Skeletal muscle tissue (tissue), 5 donors: ENCODE results near the gene SEMA3B. TPM values are rescaled to one million over a fixed set of nuclear protein-coding genes. Genes with fewer than 3 reads are reported as not detected.

Source experiments
- H3K27ac ChIP-seq: one replicate; pipeline ENCODE4 v1.7.0; 2013; ENCODE audit warnings: mild to moderate bottlenecking, low read depth, low read length, inconsistent platforms
- H3K27me3 ChIP-seq, 3 donors: one replicate each; pipeline ENCODE4 v1.7.0; 2013; ENCODE audit warnings: low read length in 3 of 3; ENCODE audit not compliant: control insufficient read depth in 3 of 3, insufficient read depth in 3 of 3
- H3K36me3 ChIP-seq, 3 donors: one replicate each; pipeline ENCODE4 v1.7.0; 2013; ENCODE audit warnings: low read length in 3 of 3; ENCODE audit not compliant: control insufficient read depth in 3 of 3, insufficient read depth in 3 of 3
- H3K4me1 ChIP-seq, 3 donors: one replicate each; pipeline ENCODE4 v1.7.0; 2013; ENCODE audit warnings: low read length in 3 of 3, mild to moderate bottlenecking in 3 of 3; ENCODE audit not compliant: control insufficient read depth in 3 of 3, insufficient read depth in 3 of 3
- H3K4me3 ChIP-seq, 3 donors: one replicate each; pipeline ENCODE4 v1.7.0; 2013; ENCODE audit warnings: low read length in 3 of 3
- H3K9ac ChIP-seq, 3 donors: one replicate each; pipeline ENCODE4 v1.7.0; 2013; ENCODE audit warnings: low read length in 3 of 3, mild to moderate bottlenecking in 3 of 3, moderate library complexity in 2 of 3, low read depth in 1 of 3
- H3K9me3 ChIP-seq, 3 donors: one replicate each; pipeline ENCODE4 v1.7.0; 2013; ENCODE audit warnings: low read length in 3 of 3; ENCODE audit not compliant: control insufficient read depth in 3 of 3
- small RNA-seq: library from RNA; depleted of rRNA; stranded (forward); fragments of <200 nt; gene quantifications from one replicate; pipeline ENCODE3, GENCODE V24; 2014
- total RNA-seq: library from RNA; depleted of rRNA; stranded (reverse); fragments of >200 nt; gene quantifications from one replicate; pipeline ENCODE4 v1.2.3, GENCODE V29; 2014
- donor health status: Osteomylitis.

SEMA3B gene
- total RNA-seq, 1 donor from 2014 or later: 19.8 TPM

- no peak overlapping the region for H3K4me3 ChIP-seq
- peak overlapping the region; percentile 97 for H3K27ac ChIP-seq
- peaks cover 10 to 19% (median 14%) of the 10 kb centered on the region in 3 donors for H3K36me3 ChIP-seq
- H3K4me1 ChIP-seq: peaks cover 43 to 65% (median 57%) of the 10 kb centered on the region in 3 donors
- no peaks in the 10 kb centered on the region for H3K27me3 ChIP-seq
- peak overlapping the region in 2 of 3 donors; percentile 10 to 25 for H3K9ac ChIP-seq
- H3K9me3 ChIP-seq: no peaks in the 10 kb centered on the region
These were observed 55.6 kb downstream of the SEMA3B start for GRCh38 chr3:50324351-50325112.

GRCh38 chr3:50325113-50325480 is 56.1 kb downstream of the SEMA3B start:
- Histone ChIP-seq H3K36me3 (peaks cover 12 to 18% (median 16%) of the 10 kb centered on the region in 3 donors), H3K4me3 (no peak overlapping the region), H3K9ac (no peak overlapping the region), H3K27ac (no peak overlapping the region), H3K9me3 (no peaks in the 10 kb centered on the region), H3K27me3 (no peaks in the 10 kb centered on the region), H3K4me1 (peaks cover 37 to 60% (median 52%) of the 10 kb centered on the region in 3 donors)

GRCh38 chr3:50325497-50326181 is 56.7 kb downstream of the SEMA3B start:
- no peak overlapping the region for H3K4me3 ChIP-seq
- no peak overlapping the region for H3K27ac ChIP-seq
- no peaks in the 10 kb centered on the region for H3K9me3 ChIP-seq
- no peaks in the 10 kb centered on the region for H3K27me3 ChIP-seq
- peaks cover 17 to 23% (median 22%) of the 10 kb centered on the region in 3 donors for H3K36me3 ChIP-seq
- no peak overlapping the region for H3K9ac ChIP-seq
- peaks cover 32 to 54% (median 46%) of the 10 kb centered on the region in 3 donors for H3K4me1 ChIP-seq

GRCh38 chr3:50326182-50326541 is 57.2 kb downstream of the SEMA3B start:
- H3K4me1 ChIP-seq: peaks cover 29 to 53% (median 45%) of the 10 kb centered on the region in 3 donors
- H3K27me3 ChIP-seq: no peaks in the 10 kb centered on the region
- no peak overlapping the region for H3K27ac ChIP-seq
- no peak overlapping the region for H3K9ac ChIP-seq
- H3K4me3 ChIP-seq: no peak overlapping the region
- H3K36me3 ChIP-seq: peaks cover 23 to 28% (median 27%) of the 10 kb centered on the region in 3 donors
- no peaks in the 10 kb centered on the region for H3K9me3 ChIP-seq

- H3K4me1 ChIP-seq: peaks cover 25 to 48% (median 42%) of the 10 kb centered on the region in 3 donors
- no peaks in the 10 kb centered on the region for H3K9me3 ChIP-seq
- peak overlapping the region; percentile 94 to 97 (median 95) for H3K9ac ChIP-seq
- H3K4me3 ChIP-seq: peak overlapping the region; percentile 84 to 92 (median 87)
- no peaks in the 10 kb centered on the region for H3K27me3 ChIP-seq
- peak overlapping the region; percentile 82 for H3K27ac ChIP-seq
- peaks cover 31 to 38% (median 36%) of the 10 kb centered on the region in 3 donors for H3K36me3 ChIP-seq
These were observed 58.2 kb downstream of the SEMA3B start for GRCh38 chr3:50327129-50327528.

Small RNA genes within 50 kb of the gene (small RNA-seq; reads per million reads assigned to genes)
- gene MIR5787: not detected

Other genes with a start within 250 kb of the SEMA3B start
- 179 TPM for gene RBM5, start 180.2 kb upstream of the SEMA3B start, total RNA-seq
- gene SEMA3F, start 113.8 kb upstream of the SEMA3B start, total RNA-seq: 2.1 TPM
- not detected for gene GNAT1, start 77.5 kb upstream of the SEMA3B start, total RNA-seq
- 0.52 TPM for gene SLC38A3, start 63.9 kb upstream of the SEMA3B start, total RNA-seq
- 78.8 TPM for gene GNAI2, start 32.9 kb upstream of the SEMA3B start, total RNA-seq
- gene LSMEM2, start 9.9 kb downstream of the SEMA3B start, total RNA-seq: 15.1 TPM
- 44.9 TPM for gene IFRD2, start 23.3 kb downstream of the SEMA3B start, total RNA-seq
- gene HYAL3, start 30.3 kb downstream of the SEMA3B start, total RNA-seq: 3.7 TPM
- gene NAA80, start 30.3 kb downstream of the SEMA3B start, total RNA-seq: 1.6 TPM
- 2.6 TPM for gene HYAL1, start 34.4 kb downstream of the SEMA3B start, total RNA-seq
- 43.8 TPM for gene HYAL2, start 53.6 kb downstream of the SEMA3B start, total RNA-seq
- gene TUSC2, start 59.1 kb downstream of the SEMA3B start, total RNA-seq: 7.8 TPM
- gene RASSF1, start 71.7 kb downstream of the SEMA3B start, total RNA-seq: 17.7 TPM
- gene ZMYND10, start 76.6 kb downstream of the SEMA3B start, total RNA-seq: 0.52 TPM
- 15.7 TPM for gene NPRL2, start 81.6 kb downstream of the SEMA3B start, total RNA-seq
- gene CYB561D2, start 81.7 kb downstream of the SEMA3B start, total RNA-seq: 14.1 TPM
- gene TMEM115, start 90.4 kb downstream of the SEMA3B start, total RNA-seq: 24.5 TPM
- gene CACNA2D2, start 234.5 kb downstream of the SEMA3B start, total RNA-seq: 1.0 TPM